DLD1 (cell line): ENCODE data around the gene SIDT1.

Experiments
- in situ Hi-C: cut with HindIII; loops from 2 replicates; pipeline ENCODE4 v1.10.0; 2017; ENCODE audit warnings: low sequenced_read_pairs

SIDT1 gene

GRCh38 chr3:113531826-113532697 is at the start of gene SIDT1:
Gene SIDT1 (plus strand): TSS chr3:113532555. CDS start chr3:113533022, 467 bp downstream.
- in situ Hi-C loops, result no loop called here

- in situ Hi-C loops, result no loop called here
Observed at GRCh38 chr3:113485161-113485609, 47.2 kb upstream of the SIDT1 start.

DNA sequence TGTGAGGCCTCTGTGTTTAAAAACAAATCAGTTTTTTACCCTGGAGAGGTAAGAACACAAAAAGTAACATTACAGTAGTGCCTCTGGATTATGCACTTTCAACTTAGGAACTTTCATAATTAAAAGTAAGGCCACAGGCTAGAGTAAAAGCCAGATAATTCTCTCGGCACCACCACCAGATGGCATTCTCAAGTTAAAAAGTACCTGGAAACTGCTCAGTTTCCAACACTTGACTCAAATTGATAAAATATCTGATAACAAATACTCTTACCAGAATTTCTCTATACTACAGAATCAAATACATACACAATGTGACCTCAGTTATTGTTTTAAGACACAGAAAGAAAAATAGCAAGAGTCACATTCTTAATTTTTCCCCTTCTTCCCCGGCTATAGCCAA is 37.3 kb upstream of the SIDT1 start:
- in situ Hi-C loops, result loop anchor here (10.0 kb wide), 1 partner anchor 130 kb away; no protein-coding TSS in a partner anchor

DNA sequence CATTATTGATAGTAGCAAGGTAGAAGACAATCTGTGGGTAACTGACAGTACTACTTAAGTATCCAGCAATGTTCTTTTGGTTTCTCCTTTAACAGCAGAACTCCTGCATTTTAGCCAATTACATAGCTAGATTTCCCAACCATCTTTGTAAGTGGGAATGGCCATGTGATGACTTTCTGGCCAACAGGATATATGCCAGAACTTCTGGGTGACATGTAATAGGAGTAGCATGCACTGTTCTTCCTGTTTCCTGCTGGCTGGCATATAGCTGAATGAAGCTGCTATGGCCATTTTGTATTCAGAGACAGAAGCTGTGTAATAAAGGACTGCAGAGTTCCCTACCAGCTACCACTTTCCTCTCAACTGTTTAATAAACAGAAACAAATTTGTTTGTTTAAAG is 35.4 kb upstream of the SIDT1 start:
- in situ Hi-C loops, result loop anchor here (10.0 kb wide), 1 partner anchor 128 kb away; no protein-coding TSS in a partner anchor

- in situ Hi-C loops, result loop anchor here (10.0 kb wide), 1 partner anchor 126 kb away; no protein-coding TSS in a partner anchor
Observed at GRCh38 chr3:113498221-113499005, 33.9 kb upstream of the SIDT1 start.

GRCh38 chr3:113499081-113499480 is 33.3 kb upstream of the SIDT1 start:
- in situ Hi-C loops, result loop anchor here (10.0 kb wide), 1 partner anchor 126 kb away; no protein-coding TSS in a partner anchor

GRCh38 chr3:113501597-113501996 is 30.8 kb upstream of the SIDT1 start:
- in situ Hi-C loops, result no loop called here

DNA sequence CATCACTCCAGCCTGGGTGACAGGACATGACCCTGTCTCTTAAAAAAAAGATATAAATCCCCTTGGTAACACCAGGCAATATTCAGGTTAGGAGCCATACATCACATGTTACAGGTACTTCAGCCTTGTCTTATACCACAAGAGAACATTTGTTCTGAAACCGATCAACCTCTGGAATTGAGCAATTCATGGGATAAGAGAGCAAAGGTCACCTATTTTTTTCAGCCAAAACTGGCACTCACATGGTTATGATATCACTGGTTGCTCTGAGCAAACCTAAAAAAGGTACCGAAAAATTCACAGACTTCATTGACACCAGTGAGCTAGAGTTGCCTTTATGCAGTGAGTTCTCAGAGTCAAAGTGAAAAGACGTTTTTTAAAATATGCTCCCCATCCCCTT is 26.5 kb upstream of the SIDT1 start:
- in situ Hi-C loops, result no loop called here

DNA sequence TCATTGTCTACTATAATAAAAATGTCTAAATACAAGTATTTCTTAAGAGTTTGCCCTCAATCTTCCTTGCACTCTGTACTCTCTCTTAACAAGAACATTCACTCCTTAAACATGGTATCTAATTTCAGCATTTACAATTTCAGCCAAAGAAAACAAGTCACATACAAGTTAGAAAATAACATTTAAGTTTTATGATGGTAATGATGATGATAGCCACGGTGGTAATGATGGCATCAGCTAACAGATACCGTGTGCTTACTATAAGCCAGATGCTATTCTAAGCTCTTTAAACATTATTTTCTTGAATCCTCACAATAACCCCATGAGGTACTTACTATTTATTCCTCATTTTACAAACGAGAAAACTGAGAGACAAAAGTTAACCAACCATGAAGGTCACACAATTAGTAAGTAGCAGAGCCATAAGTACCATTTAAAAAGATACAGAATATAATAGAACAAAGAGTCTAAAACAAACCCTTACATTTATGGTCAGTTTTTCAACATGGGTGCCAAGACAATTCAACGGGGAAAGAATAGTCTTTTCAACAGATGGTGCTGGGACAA is 24.8 kb upstream of the SIDT1 start:
- in situ Hi-C loops, result no loop called here

DNA sequence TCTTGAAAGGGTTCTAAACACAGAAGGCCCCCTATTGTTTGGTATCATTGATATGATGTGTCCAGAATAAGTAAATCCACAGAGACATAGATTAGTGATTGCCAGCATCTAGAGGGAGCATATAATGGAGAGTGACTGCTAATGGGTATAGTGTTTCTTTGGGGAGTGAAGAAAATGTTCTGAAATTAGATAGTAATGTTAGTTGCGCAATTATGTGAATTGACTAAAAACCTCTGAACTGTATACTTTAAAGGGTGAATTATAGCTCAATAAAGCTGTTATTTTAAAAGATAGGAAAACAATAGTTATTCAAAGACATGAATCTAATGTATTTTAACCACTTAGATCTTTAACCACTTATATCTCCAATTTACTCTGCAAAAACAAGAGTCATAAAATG is 23.4 kb upstream of the SIDT1 start:
- in situ Hi-C loops, result no loop called here

DNA sequence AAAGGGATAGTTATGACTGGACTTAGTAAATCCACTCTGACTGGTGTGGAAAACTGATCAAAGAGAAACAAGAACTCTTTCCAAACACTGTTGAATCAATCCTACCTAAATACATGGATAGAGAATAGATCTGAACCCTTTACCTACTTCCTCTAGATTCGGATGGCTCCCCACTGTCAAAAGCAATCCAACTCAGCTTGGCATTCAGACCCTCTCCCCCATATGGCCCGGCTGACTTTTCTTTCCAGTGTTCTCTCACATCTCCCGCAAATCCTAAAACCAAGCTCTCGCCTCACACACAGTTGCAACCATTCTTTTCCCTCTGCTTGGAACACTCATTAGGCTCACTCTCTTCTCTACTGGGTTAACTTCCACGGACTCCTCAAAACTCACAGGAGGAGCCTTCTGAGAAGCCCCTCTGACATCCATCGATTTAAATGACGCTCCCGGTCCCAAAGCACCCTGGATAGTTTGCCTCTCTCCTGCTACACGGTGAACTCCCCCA is 18.0 kb upstream of the SIDT1 start:
- in situ Hi-C loops, result no loop called here

- in situ Hi-C loops, result no loop called here
Observed at GRCh38 chr3:113516115-113516505, 16.2 kb upstream of the SIDT1 start.

DNA sequence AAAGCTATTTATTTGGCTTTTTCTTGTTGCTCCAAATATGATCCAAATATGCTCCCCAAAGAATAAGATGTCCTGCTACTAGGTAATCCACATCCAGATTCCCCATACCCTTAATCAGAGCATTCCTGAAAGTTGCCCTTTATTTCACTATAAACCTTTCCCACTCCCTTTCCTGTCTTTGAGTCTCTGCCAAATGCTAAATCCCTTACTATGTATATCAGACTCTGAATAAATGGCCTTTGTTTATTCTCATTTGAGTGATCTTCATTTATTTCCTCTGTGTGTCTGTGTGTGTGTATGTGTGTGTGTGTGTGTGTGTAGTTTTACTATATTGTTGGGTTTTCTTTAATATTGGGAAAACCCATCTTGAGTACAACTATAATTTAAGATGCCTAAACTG is 10.4 kb upstream of the SIDT1 start:
- in situ Hi-C loops, result no loop called here

DNA sequence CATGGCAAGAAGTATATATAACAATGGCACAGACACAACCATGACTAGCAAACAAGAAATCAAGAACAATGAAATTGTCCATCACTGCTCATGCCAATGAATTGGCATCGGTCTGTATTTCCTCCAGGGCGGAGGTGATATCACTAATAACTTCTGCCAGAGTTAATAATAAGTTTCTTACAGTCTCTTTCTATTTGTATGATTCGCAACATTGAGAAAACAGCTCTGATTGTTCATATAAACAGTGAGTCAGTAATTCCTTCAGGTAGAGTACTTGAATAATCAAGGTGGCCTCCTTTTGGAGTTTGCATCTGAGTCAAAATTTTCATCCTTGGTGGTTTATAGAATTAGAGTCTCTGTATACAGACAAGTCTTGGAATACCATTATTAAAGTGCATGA is 9.1 kb upstream of the SIDT1 start:
- in situ Hi-C loops, result no loop called here

- in situ Hi-C loops, result no loop called here
Observed at GRCh38 chr3:113532698-113533533, 561 bp downstream of the SIDT1 start.

DNA sequence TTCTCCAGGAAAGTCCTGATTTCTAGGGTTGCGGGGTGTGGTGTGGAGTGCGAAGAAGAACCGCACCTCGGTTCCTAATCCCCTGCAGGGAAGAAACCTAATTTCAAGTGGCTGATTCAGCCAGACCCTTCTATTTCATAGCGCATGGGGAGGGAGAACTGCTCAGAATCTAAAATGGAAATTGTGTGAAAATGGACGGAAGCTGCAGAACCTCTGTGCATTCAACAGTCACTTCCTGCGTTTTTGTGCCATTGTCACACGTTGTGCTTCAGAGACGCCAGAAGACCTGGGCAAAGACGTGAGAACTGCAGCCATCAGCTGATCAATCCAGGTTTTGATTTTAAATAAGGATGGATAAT is 1.2 kb downstream of the SIDT1 start:
- in situ Hi-C loops, result no loop called here

GRCh38 chr3:113534365-113534764 is 2.0 kb downstream of the SIDT1 start:
- in situ Hi-C loops, result no loop called here

- in situ Hi-C loops, result no loop called here
Observed at GRCh38 chr3:113535898-113536297, 3.5 kb downstream of the SIDT1 start.

GRCh38 chr3:113536627-113537101 is 4.3 kb downstream of the SIDT1 start:
- in situ Hi-C loops, result no loop called here

GRCh38 chr3:113537155-113537554 is 4.8 kb downstream of the SIDT1 start:
- in situ Hi-C loops, result no loop called here
